ENCODE results near the gene DCBLD2. TPM values are rescaled to one million over a fixed set of nuclear protein-coding genes. Genes with fewer than 3 reads are reported as not detected.

DCBLD2 gene
- total and polyA plus RNA-seq, 2 of the 13 experiments (the other 11 are each of a cell fraction or from before 2014, with no cell fraction given), result 43.8 to 56.9 TPM

DNA sequence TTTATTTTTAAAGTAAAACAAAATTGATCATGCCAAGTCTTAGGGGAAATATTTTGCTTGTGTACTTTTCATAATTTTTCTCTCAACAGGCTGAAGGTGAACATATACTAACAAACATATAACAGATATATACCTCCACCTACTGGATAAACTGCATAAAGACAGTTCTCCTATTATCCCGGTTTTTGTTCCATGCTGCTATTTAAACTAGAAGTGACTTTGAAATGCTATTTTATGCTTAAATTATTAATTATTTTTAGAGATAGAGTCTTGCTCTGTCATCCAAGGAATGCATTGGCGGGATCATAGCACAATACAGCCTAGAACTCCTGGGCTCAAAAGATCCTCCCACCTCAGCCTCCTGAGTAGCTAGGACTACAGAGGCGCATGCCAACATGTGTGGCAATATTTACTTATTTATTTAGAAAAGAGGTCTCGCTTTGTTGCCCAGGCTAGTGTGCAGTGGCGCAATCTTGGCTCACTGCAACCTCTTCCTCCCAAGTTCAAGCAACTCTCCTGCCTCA lies 88.6 kb downstream of the DCBLD2 start (continued):
- TF ChIP-seq, protein P1, sequence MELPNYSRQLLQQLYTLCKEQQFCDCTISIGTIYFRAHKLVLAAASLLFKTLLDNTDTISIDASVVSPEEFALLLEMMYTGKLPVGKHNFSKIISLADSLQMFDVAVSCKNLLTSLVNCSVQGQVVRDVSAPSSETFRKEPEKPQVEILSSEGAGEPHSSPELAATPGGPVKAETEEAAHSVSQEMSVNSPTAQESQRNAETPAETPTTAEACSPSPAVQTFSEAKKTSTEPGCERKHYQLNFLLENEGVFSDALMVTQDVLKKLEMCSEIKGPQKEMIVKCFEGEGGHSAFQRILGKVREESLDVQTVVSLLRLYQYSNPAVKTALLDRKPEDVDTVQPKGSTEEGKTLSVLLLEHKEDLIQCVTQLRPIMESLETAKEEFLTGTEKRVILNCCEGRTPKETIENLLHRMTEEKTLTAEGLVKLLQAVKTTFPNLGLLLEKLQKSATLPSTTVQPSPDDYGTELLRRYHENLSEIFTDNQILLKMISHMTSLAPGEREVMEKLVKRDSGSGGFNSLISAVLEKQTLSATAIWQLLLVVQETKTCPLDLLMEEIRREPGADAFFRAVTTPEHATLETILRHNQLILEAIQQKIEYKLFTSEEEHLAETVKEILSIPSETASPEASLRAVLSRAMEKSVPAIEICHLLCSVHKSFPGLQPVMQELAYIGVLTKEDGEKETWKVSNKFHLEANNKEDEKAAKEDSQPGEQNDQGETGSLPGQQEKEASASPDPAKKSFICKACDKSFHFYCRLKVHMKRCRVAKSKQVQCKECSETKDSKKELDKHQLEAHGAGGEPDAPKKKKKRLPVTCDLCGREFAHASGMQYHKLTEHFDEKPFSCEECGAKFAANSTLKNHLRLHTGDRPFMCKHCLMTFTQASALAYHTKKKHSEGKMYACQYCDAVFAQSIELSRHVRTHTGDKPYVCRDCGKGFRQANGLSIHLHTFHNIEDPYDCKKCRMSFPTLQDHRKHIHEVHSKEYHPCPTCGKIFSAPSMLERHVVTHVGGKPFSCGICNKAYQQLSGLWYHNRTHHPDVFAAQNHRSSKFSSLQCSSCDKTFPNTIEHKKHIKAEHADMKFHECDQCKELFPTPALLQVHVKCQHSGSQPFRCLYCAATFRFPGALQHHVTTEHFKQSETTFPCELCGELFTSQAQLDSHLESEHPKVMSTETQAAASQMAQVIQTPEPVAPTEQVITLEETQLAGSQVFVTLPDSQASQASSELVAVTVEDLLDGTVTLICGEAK (IDR thresholded peaks at IDR 0.05), result no peak
- TF ChIP-seq, protein P1 (CRISPR knock-in tag; IDR thresholded peaks at IDR 0.05), result peak; percentile 49; the same call in 1 of the 2 replicates
- TF ChIP-seq GZF1 (CRISPR knock-in tag; IDR thresholded peaks at IDR 0.05), result no peak
- TF ChIP-seq, protein P2, sequence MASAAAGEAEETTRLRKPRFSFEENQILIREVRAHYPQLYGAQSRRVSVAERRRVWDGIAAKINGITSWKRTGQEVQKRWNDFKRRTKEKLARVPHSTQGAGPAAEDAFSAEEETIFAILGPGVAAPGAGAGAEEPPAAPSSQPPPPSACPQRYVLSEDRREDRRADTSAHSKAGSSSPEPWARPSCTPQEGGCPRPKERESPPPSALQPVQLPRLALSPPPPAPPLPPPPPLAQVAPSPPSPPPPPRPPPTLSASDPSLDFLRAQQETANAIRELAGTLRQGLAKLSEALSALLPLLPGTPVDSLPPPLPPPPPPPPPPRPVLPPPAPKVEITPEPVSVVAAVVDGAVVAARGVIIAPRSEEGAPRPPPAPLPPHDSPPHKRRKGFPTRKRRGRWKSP (CRISPR knock-in tag; IDR thresholded peaks at IDR 0.05), result 0 out of 2 replicates have a peak, but pooled peaks have one; percentile 55
- no peak; the same call in 1 of the 2 replicates for TF ChIP-seq PHF21A (CRISPR knock-in tag; IDR thresholded peaks at IDR 0.05)
- TF ChIP-seq, protein P3, sequence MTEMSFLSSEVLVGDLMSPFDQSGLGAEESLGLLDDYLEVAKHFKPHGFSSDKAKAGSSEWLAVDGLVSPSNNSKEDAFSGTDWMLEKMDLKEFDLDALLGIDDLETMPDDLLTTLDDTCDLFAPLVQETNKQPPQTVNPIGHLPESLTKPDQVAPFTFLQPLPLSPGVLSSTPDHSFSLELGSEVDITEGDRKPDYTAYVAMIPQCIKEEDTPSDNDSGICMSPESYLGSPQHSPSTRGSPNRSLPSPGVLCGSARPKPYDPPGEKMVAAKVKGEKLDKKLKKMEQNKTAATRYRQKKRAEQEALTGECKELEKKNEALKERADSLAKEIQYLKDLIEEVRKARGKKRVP (CRISPR knock-in tag; IDR thresholded peaks at IDR 0.05), result peak in 1 of 2 experiments; percentile 71; a peak in 2 of 4 replicates
- 0 out of 2 replicates have a peak, but pooled peaks have one; percentile 59 for TF ChIP-seq ZKSCAN8 (CRISPR knock-in tag; IDR thresholded peaks at IDR 0.05; ENCODE audit: borderline replicate concordance)
- no peak for TF ChIP-seq HDAC6 (IDR thresholded peaks at IDR 0.05; ENCODE audit: low read depth, low read length)
- peak; percentile 84; the same call in 1 of the 2 replicates for TF ChIP-seq ZNF460 (CRISPR knock-in tag; IDR thresholded peaks at IDR 0.05; ENCODE audit: borderline replicate concordance)
- TF ChIP-seq, protein P4, sequence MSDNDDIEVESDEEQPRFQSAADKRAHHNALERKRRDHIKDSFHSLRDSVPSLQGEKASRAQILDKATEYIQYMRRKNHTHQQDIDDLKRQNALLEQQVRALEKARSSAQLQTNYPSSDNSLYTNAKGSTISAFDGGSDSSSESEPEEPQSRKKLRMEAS (IDR thresholded peaks at IDR 0.05), result 0 out of 2 replicates have a peak, but pooled peaks have one; percentile 24
- peak; percentile 71; the same call in 1 of the 2 replicates for TF ChIP-seq MIXL1 (CRISPR knock-in tag; IDR thresholded peaks at IDR 0.05)
- TF ChIP-seq FOXM1 (CRISPR knock-in tag; IDR thresholded peaks at IDR 0.05), result no peak
- TF ChIP-seq, protein P5, sequence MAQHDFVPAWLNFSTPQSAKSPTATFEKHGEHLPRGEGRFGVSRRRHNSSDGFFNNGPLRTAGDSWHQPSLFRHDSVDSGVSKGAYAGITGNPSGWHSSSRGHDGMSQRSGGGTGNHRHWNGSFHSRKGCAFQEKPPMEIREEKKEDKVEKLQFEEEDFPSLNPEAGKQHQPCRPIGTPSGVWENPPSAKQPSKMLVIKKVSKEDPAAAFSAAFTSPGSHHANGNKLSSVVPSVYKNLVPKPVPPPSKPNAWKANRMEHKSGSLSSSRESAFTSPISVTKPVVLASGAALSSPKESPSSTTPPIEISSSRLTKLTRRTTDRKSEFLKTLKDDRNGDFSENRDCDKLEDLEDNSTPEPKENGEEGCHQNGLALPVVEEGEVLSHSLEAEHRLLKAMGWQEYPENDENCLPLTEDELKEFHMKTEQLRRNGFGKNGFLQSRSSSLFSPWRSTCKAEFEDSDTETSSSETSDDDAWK (CRISPR knock-in tag; IDR thresholded peaks at IDR 0.05), result no peak
- peak; percentile 65; the same call in 1 of the 2 replicates for TF ChIP-seq POGZ (CRISPR knock-in tag; IDR thresholded peaks at IDR 0.05)
- TF ChIP-seq, protein P6, sequence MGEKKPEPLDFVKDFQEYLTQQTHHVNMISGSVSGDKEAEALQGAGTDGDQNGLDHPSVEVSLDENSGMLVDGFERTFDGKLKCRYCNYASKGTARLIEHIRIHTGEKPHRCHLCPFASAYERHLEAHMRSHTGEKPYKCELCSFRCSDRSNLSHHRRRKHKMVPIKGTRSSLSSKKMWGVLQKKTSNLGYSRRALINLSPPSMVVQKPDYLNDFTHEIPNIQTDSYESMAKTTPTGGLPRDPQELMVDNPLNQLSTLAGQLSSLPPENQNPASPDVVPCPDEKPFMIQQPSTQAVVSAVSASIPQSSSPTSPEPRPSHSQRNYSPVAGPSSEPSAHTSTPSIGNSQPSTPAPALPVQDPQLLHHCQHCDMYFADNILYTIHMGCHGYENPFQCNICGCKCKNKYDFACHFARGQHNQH (CRISPR knock-in tag; IDR thresholded peaks at IDR 0.05), result 0 out of 2 replicates have a peak, but pooled peaks have one; percentile 40

All from HepG2 (cell line).